Left colon (tissue), 2 donors: ENCODE data around the gene PSMA5. TPM values are rescaled to one million over a fixed set of nuclear protein-coding genes. Genes with fewer than 3 reads are reported as not detected.
"Not testable (repeated sequence)": the region's sequence is repeated elsewhere in the genome, so short reads cannot be mapped to it uniquely, and the experiment has no call there.

Experiments used
- ATAC-seq: fragments of 200-7000 bp; cut with Tn5 transposase; one replicate; pipeline ENCODE4 v1.9.1; 2020; ENCODE audit warnings: mild to moderate bottlenecking, moderate library complexity
- DNase-seq, 2 donors: peaks; one replicate each; pipeline ENCODE4 v3.0.0-alpha.2; 2020
- intact Hi-C, 2 donors: fragments of 100-400 bp; cut with DNase I in 1 of 2; cut with micrococcal nuclease in 1 of 2; formaldehyde crosslinking; loops; one replicate each; pipeline versions ENCODE4 v1.11.2 to v1.14.0; 2022; cut with DNase I, micrococcal nuclease
- long read RNA-seq: library from polyadenylated mRNA; unstranded; transcript quantifications from one replicate; pipeline ENCODE4 v2.0.0, GENCODE V29; 2021
- total RNA-seq, 2 donors: library from RNA; stranded (reverse); fragmentation: NEBNext Ultra II Directional; extraction: Animal tissue kit (Norgen Biotek cat#: 25700); gene quantifications; one replicate each; pipeline ENCODE4 v1.2.1, GENCODE V29; 2021
- donor health status: DM: no; HTN: no; CAD: no.
- donor health status: DM: yes; HTN: yes; CAD: no.

Gene PSMA5
- total RNA-seq: 10 to 100 TPM; 76.3 to 92.1 TPM
- long read RNA-seq, transcript PSMA5-201 (9 exons, 3,729 nt): major isoform, 69 of 82 reads
- long read RNA-seq, partial matches to known transcripts: 1 of 82 reads
- long read RNA-seq, other reads (novel, unspliced or antisense): 12 of 82 reads

DNA sequence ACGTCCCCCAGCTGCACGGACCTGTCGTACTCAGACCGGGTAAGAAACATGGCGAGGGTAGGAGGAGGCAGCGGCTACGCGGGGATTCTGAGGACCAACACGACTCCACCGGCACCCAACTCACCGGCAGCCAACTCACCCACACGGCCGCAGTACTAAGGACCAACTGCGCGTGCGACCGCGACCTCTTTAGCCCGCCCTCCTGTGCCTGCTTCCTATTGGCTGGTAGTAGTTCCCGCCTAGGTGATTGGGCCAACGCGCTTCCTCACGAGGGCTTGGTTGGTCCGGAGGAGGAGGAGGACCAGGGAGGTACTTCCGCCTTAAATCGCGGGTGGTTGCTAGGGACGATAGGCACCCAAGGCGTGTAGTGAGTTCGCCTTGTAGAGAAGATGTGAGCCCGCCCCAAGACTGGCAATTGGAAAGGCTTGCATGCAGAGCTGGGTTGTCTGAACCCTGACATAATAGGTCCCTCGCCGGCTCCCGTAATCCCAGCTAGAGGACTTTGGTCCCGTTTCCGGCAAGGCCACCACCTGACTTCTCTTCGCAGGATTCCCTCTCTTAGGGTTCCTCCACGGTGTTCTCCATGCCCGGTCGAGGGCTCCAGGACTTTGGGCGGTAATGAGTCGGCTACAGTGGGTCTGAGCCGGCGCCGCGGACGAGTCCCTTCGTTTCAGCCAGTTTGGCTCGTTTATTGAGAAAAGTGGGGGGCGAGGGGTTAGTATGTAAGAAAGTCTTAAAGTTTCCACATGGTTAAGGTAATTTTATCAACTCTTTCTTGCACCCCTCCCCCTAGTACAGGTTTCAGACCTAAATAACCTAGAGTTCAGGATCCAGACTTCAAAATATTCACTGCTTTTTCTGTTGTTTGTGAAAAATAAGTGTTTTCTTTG lies at the start of gene PSMA5:
Gene PSMA5 (minus strand): TSS at position 168 of the 890 bp plus-strand sequence. CDS start 118 bp downstream, at position 50.
- ATAC-seq (peak; percentile 93), DNase-seq (peak; percentile 96 to 99)
- intact Hi-C loops: no loop called here

GRCh38 chr1:109475261-109475660 lies 49.0 kb upstream of the PSMA5 start:
- intact Hi-C loops: no loop called here
- ATAC-seq (no peak), DNase-seq (no peak)

GRCh38 chr1:109474697-109475096 lies 48.4 kb upstream of the PSMA5 start:
- intact Hi-C loops: no loop called here
- DNase-seq (no peak), ATAC-seq (no peak)

DNA sequence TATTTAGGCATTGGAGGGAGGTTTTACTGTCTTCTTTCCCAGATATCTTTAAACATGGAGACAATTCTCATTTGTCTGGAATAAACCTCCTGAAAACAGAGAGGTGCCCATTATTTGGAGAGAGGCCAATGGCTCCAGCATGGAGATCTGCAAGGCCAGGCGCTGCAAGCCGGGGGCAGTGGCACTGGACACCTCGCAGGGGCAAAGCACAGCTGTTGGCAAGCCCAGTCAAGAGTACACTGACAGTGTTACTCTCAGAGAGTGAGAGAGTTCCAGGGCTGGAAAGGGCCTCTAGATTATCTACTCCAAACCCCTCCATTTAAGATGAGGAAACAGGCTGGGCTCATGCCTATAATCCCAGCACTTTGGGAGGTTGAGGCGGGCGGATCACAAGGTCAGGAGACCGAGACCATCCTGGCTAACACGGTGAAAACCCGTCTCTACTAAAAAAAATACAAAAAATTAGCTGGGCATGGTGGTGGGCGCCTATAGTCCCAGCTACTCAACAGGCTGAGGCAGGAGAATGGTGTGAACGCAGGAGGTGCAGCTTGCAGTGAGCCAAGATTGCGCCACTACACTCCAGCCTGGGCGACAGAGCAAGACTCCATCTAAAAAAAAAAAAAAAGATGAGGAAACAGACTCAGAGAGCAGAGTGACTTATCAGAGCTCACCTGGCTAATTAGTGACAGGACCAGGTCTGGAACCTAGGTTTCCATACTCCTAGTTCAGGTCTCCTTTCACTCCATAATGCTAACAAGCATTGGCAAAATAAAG lies 47.2 kb upstream of the PSMA5 start:
- DNase-seq, intact Hi-C loops, ATAC-seq: not testable (repeated sequence)

- intact Hi-C loops: no loop called here
- ATAC-seq (no peak), DNase-seq (no peak)
Measured at GRCh38 chr1:109472779-109473178, 46.5 kb upstream of the PSMA5 start.

DNA sequence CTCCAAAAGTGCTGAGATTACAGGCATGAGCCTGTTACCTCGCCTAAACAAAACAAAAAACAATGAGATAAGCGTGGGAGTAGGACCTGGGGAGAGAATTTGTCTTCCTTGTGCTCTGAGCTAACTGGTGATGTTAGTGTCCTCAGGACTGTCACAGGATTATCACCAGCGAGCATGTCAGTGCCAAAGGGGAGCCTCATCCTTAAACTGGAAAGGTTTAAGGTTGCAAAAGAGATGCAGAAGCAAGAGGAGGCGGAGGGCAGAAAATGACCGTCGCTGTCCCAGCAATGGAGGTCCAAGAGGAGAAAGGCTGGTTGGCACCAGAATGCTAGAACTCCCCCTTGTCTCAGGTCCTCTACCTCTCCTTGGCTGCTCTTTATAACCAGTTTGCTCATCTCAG lies 44.0 kb upstream of the PSMA5 start:
- intact Hi-C loops: no loop called here
- ATAC-seq (no peak), DNase-seq (no peak)

- intact Hi-C loops: no loop called here
- no peak for DNase-seq
- no peak for ATAC-seq
Measured at GRCh38 chr1:109468903-109469302, 42.7 kb upstream of the PSMA5 start.

DNA sequence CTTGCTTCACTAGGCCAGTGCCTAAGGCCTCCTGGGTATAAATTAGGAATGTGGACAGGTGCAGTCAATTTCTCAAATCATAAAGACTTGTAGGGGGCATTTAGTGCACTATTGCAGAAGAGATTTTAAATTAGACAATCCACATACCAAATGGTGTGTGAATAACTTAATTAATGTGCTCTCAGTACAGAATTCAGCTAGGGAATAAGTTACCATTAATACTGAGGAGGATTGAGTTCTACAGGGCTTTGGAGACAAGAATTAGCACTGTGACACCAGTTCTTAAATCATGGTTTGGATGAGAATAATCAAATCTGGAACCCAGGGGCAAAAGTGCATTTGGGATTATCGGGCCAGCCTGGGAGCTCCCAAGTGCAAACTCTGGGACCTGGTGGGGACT lies 41.8 kb upstream of the PSMA5 start:
- intact Hi-C loops: no loop called here
- DNase-seq (no peak), ATAC-seq (no peak)

- intact Hi-C loops: no loop called here
Measured at GRCh38 chr1:109467301-109467777, 41.1 kb upstream of the PSMA5 start.

GRCh38 chr1:109466452-109467300 lies 40.4 kb upstream of the PSMA5 start, which contains the start of gene SYPL2:
SYPL2 (plus strand) TSS chr1:109466546; CDS start chr1:109466844, 298 bp downstream.
- peak in 1 of 2 donors; percentile 53 for DNase-seq
- peak; percentile 85 for ATAC-seq
- intact Hi-C loops: no loop called here

More at GRCh38 chr1:109467301-109467777, 41.1 kb upstream of the PSMA5 start:
- DNase-seq (no peak), ATAC-seq (peak; percentile 29)

GRCh38 chr1:109466125-109466451 lies 39.8 kb upstream of the PSMA5 start:
- DNase-seq (no peak), ATAC-seq (no peak)
- intact Hi-C loops: no loop called here

DNA sequence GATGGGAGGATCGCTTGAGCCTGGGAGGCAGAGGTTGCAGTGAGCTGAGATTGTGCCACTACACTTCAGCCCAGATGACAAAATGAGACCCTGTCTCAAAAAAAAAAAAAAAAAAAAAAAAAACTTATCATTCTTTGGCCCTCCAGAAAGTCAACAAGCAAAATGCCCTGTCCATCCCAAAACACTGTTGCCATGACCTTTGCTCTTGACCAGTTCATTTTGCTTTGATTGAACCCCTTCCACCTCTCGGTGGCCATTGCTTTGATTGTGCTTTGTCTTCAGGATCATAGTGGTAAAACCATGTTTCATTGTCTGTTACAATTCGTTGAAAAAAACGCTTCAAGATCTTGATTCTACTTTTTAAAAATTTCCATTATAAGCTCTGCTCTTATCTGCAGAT lies 31.6 kb upstream of the PSMA5 start:
- DNase-seq (no peak), ATAC-seq (no peak)
- intact Hi-C loops: no loop called here

DNA sequence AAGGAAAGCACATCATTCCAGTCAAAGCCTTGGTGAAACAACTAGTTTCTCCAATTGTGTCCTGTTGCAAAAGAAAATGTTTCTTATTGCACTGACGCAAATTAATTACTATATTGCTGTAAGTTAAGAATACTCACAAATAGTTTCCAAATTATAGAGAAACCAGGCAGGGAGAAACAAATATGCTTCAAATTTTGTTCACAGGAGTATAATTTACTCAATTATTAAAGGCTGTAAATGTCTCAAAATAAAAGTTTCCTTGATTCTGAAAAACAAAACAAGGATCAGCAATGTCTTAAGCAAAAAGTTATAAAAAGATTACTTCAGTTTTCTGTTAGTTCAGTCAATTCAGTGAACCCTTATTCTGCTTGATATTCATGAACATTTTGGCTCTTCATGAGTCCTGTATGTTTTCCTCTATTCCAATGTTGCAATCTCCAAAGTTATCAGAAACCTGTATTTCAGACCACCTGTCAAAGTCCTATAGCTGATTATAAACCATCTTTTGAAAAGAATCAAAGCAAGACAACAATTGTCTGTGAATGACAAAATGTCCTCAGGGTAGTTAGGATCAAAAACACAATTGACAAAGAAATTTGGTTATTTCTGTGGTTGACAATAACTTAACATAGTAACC lies 28.4 kb upstream of the PSMA5 start:
- ATAC-seq: no peak
- no peak for DNase-seq
- intact Hi-C loops: no loop called here

DNA sequence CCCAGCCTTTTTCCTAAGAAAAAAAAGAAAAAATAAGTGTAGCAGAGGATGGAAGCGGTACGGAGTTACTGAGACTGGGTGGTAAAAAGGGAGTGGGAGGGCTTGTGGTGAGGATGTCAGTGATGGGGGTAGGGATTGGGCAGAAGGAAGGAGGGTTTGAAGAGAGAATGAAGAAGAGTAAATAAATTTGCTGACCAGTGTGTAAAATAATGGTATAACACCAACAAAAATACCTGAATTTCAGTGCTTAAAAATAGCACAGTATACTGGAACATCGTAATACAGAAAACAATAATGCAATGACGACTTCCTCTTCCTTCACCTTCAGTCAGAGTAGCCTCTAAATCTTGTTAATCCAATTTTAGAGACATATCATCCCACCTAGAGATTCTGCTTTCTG lies 21.3 kb upstream of the PSMA5 start:
- ATAC-seq (no peak), DNase-seq (no peak)
- intact Hi-C loops: no loop called here

GRCh38 chr1:109445949-109446695 lies 19.9 kb upstream of the PSMA5 start:
- DNase-seq, intact Hi-C loops, ATAC-seq: not testable (repeated sequence)

DNA sequence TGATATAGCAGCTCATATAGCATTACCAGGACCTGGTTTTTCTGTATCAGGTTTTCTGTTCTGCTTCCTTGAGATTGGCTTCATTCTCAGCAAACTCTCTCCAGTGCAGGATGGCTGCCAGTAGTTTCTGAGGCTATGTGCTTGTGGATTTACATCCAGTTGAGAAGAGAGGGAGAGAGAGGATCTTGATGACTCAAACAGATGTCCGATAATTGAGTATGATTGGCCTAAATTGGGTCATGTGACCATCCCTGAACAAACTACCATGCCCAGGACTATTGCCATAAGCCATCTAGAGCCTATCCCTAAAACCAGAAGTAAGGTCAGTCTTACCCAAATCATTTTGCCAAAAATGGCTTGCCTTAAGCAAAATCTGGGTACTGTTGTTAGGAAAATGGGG lies 18.1 kb upstream of the PSMA5 start:
- DNase-seq: no peak
- intact Hi-C loops: no loop called here
- ATAC-seq: no peak

DNA sequence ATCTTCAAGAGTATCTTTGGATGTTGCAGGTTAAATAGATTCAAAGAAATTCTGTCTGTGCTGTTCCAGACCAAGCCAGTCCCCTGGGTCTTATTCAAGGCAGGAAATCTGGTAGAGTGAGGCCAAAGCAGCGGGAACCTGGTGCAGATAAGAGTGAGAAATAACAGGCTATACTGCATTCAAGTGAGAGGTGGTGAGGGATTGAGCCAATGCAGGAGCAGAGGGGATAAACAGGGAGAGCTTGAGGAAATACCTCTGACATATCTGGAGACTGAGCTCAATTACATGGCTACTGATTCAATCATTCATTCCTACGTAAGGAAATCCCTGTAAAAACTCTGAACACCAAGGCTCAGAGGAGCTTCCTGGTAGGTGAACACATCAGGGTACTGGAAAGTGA lies 17.2 kb upstream of the PSMA5 start:
- no peak for ATAC-seq
- intact Hi-C loops: no loop called here
- no peak for DNase-seq

DNA sequence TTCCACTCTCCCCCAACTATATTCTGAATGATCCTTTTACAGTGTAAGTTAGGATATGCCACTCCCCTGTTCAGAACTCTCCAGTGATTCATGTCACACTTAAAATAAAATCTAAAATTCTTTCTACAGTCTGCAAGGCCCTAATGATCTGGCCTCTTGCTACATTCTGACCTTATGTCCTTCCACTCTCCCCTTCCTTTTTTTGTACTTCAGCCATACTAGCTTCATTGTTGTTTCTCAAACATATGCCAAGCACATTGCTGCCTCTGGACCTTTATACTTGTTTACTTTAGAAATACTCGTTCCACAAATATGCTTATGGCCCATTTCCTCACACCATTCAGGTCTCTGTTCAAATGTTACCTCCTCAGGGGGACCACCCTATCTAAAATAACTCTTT lies 14.8 kb upstream of the PSMA5 start:
- intact Hi-C loops: no loop called here
- ATAC-seq (no peak), DNase-seq (no peak)
